AG09309 (cell line): ENCODE data around the gene SINHCAF.

ENCODE experiments used
- DNase-seq: peaks from one replicate; pipeline ENCODE4 v3.0.0-alpha.2; 2010; ENCODE audit warnings: low read depth
- H3K4me3 ChIP-seq: 2 replicates; pipeline ENCODE4 v1.5.1; 2011; ENCODE audit warnings: mild to moderate bottlenecking, low read depth, low read length, moderate library complexity; ENCODE audit not compliant: control insufficient read depth
- CTCF ChIP-seq: IDR thresholded peaks from 2 replicates; pipeline ENCODE4 v1.5.1; 2011; ENCODE audit warnings: mild to moderate bottlenecking, low read depth, low read length, inconsistent platforms; ENCODE audit not compliant: insufficient read depth, control insufficient read depth; ENCODE audit errors: missing control alignments

SINHCAF gene

GRCh38 chr12:31272607-31273225 is 53.2 kb downstream of the SINHCAF start:
- DNase-seq, result no peak
- no peak overlapping the region for H3K4me3 ChIP-seq
- TF ChIP-seq CTCF, result no peak

DNA sequence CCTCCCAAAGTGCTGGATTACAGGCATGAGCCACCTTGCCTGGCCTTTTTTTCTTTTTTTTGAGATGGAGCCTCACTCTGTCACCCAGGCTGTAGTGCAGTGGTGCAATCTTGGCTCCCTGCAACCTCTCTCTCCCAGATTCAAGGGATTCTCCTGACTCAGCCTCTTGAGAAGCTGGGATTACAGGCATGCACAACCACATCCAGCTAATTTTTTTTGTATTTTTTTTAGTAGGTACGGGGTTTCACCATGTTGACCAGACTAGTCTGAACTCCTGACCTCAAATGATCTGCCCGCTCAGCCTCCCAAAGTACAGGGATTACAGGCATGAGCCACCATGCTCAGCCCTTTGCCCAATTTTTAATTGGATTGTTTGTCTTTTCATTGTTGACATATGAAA is 58.0 kb downstream of the SINHCAF start:
- DNase-seq, result no peak
- TF ChIP-seq CTCF, result no peak
- no peak overlapping the region for H3K4me3 ChIP-seq

GRCh38 chr12:31265722-31266121 is 60.2 kb downstream of the SINHCAF start:
- no peak overlapping the region for H3K4me3 ChIP-seq
- no peak for TF ChIP-seq CTCF
- DNase-seq, result no peak

DNA sequence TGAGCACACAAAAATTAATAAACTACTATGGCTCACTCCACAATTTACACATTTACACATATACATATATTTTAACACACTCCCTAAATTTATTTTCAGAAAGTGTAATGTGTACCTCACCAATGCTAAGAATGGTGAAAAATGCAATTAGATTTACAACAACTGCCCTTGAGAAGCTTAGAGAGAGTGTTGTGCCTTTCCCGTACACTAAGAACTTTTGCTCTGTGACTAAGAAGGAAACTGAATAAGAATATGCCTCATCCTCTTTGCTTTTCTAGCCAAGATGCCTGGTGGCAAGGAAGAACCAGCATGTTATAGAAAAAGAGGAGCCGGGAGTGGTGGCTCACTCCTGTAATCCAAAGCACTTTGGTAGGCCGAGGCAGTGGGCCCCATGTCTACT is 62.3 kb downstream of the SINHCAF start:
- TF ChIP-seq CTCF, result no peak
- no peak for DNase-seq

DNA sequence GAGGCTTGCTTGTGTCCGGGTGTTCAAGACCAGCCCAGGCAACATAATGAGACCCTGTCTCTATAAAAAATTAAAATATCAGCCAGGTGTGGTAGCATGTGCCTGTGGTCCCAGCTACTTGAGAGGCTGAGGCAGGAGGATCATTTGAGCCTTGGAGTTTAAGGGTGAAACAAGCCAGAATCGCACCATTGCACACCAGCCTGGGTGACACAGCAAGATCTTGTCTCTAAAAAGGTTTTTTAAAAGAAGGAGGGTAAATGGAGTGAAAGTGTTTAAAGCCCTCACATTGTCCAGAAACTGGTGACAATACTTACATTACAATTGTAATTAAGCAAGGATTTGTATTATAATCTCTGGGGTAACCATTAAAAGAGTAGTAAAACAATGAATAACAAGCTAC is 64.2 kb downstream of the SINHCAF start:
- H3K4me3 ChIP-seq, result no peak overlapping the region
- no peak for DNase-seq
- TF ChIP-seq CTCF, result no peak

More for the DNA sequence above, 62.3 kb downstream of the SINHCAF start:
- H3K4me3 ChIP-seq, result no peak overlapping the region

GRCh38 chr12:31260840-31261239 is 65.1 kb downstream of the SINHCAF start:
- TF ChIP-seq CTCF, result no peak
- no peak for DNase-seq
- no peak overlapping the region for H3K4me3 ChIP-seq

- DNase-seq, result no peak
- no peak overlapping the region for H3K4me3 ChIP-seq
- no peak for TF ChIP-seq CTCF
Observed at GRCh38 chr12:31259136-31259886, 66.6 kb downstream of the SINHCAF start.
